ENCODE data around the gene CD2BP2. TPM values are rescaled to one million over a fixed set of nuclear protein-coding genes. Genes with fewer than 3 reads are reported as not detected.
"Not testable (repeated sequence)": the region's sequence is repeated elsewhere in the genome, so short reads cannot be mapped to it uniquely, and the experiment has no call there.

The CD2BP2 gene
- polyA plus RNA-seq, 1 of the 3 experiments (the other 2 are of a cell fraction): 80.8 TPM

DNA sequence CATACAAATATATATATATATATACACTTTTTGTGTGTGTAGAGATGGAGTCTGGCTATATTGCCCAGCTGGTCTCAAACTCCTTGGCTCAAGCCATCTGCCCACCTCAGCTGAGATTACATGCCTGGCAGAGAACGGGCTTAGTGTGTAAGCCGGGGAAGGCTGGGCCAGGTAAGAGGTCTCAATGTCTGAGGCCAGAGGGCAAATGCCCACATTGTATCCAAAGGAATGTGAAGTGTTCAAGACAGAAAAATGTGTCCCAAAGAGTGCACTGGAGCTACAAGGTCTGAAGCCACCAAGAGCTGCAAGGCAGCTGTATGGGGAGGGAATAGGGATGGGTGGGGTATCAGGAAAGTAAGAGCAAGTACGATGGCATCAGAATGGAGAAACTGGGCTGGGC, 8.8 kb downstream of the CD2BP2 start:
- POLR2A ChIA-PET: interaction anchor here (1.0 kb wide), 1 partner anchor 9 kb away, joined by 3 read pairs; the partner anchor contains the start of gene CD2BP2

DNA sequence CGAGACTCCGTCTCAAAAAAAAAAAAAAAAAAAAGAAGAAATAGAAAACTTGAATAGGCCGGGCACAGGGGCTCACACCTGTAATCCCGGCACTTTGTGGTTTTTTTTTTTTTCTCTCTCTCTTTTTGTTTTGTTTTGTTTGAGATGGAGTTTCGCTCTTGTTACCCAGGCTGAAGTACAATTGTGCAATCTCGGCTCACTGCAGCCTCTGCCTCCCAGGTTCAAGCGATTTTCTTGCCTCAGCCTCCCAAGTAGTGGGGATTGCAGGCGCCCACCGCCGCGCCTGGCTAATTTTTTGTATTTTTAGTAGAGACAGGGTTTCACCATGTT, 11.7 kb downstream of the CD2BP2 start:
- H3K9me2 ChIP-seq; H3K4me1 ChIP-seq (ENCODE audit: control insufficient read depth in 1 of 2, insufficient read depth in 2 of 2, low read depth in 1 of 2, low read length in 1 of 2); H3K4me2 ChIP-seq; H4K20me1 ChIP-seq (ENCODE audit: insufficient read depth); DNase-seq; H3K9ac ChIP-seq; H3K79me2 ChIP-seq (ENCODE audit: insufficient read depth); H2AFZ ChIP-seq (ENCODE audit: low read depth); H3K4me3 ChIP-seq (ENCODE audit: low read depth in 2 of 2, low read length in 1 of 2); POLR2A ChIA-PET; H3K27ac ChIP-seq (ENCODE audit: low read depth in 2 of 2, low read length in 1 of 2); CTCF ChIA-PET; H3K36me3 ChIP-seq (replicated peaks in 1 of 2; ENCODE audit: control insufficient read depth in 1 of 2, insufficient read depth in 2 of 2, low read length in 1 of 2); H3K27me3 ChIP-seq (ENCODE audit: insufficient read depth); H3K9me3 ChIP-seq; H3F3A ChIP-seq (replicated peaks; ENCODE audit: insufficient read depth): not testable (repeated sequence)
- WGBS (ENCODE audit: low lambda C conversion rate): 94% methylated on average over 11 of the region's 11 CpGs

More for the DNA sequence above, 8.8 kb downstream of the CD2BP2 start:
- peaks cover 3% of the 10 kb centered on the region; the same call in 1 of the 2 replicates for H4K20me1 ChIP-seq (ENCODE audit: insufficient read depth)
- H2AFZ ChIP-seq (ENCODE audit: low read depth): no peak overlapping the region
- no peaks in the 10 kb centered on the region for H3K27me3 ChIP-seq (ENCODE audit: insufficient read depth)
- no peaks in the 10 kb centered on the region for H3K9me3 ChIP-seq
- no peak overlapping the region for H3K27ac ChIP-seq (ENCODE audit: low read depth in 2 of 2, low read length in 1 of 2)
- no peak overlapping the region for H3K4me3 ChIP-seq (ENCODE audit: low read depth in 2 of 2, low read length in 1 of 2)
- H3K9me2 ChIP-seq: no peaks in the 10 kb centered on the region
- WGBS (ENCODE audit: low lambda C conversion rate): 89% methylated on average over 3 of the region's 3 CpGs
- peaks cover 9% of the 10 kb centered on the region for H3F3A ChIP-seq (replicated peaks; ENCODE audit: insufficient read depth)
- CTCF ChIA-PET: interaction anchor here (1.3 kb wide), 1 partner anchor 63 kb away, joined by 4 read pairs; no protein-coding TSS in a partner anchor
- no peak overlapping the region for H3K9ac ChIP-seq
- TF ChIP-seq POLR2AphosphoS5 (IDR thresholded peaks at IDR 0.05; ENCODE audit: low read depth, low read length) (no peak), MEF2A (IDR thresholded peaks at IDR 0.05; ENCODE audit: borderline replicate concordance, low read depth) (no peak), SIN3A (IDR thresholded peaks at IDR 0.05; ENCODE audit: borderline replicate concordance, low read depth, low read length) (no peak), GABPA (IDR thresholded peaks at IDR 0.05; ENCODE audit: low read depth) (no peak), EP300 (IDR thresholded peaks at IDR 0.05; ENCODE audit: borderline replicate concordance in 1 of 2, low read depth in 1 of 2, low read length in 1 of 2) (no peak), CHD2 (IDR thresholded peaks at IDR 0.05; ENCODE audit: low read length, partially characterized antibody) (no peak), SMC3 (IDR thresholded peaks at IDR 0.05; ENCODE audit: low read depth, low read length) (no peak), EZH2phosphoT487 (IDR thresholded peaks at IDR 0.05; ENCODE audit: borderline replicate concordance, low read depth) (no peak), JUND (IDR thresholded peaks at IDR 0.05) (no peak), TCF12 (IDR thresholded peaks at IDR 0.05) (no peak), FOXM1 (IDR thresholded peaks at IDR 0.05; ENCODE audit: low read depth) (no peak), RCOR1 (IDR thresholded peaks at IDR 0.05; ENCODE audit: low read length) (no peak), TAF1 (IDR thresholded peaks at IDR 0.05; ENCODE audit: borderline replicate concordance, low read depth, low read length) (no peak), TEAD4 (IDR thresholded peaks at IDR 0.05; ENCODE audit: borderline replicate concordance, insufficient read depth) (no peak), YY1 (IDR thresholded peaks at IDR 0.05; ENCODE audit: low read depth) (no peak), NRF1 (IDR thresholded peaks at IDR 0.05; ENCODE audit: low read depth, low read length) (no peak)
- TF ChIP-seq, protein P1, sequence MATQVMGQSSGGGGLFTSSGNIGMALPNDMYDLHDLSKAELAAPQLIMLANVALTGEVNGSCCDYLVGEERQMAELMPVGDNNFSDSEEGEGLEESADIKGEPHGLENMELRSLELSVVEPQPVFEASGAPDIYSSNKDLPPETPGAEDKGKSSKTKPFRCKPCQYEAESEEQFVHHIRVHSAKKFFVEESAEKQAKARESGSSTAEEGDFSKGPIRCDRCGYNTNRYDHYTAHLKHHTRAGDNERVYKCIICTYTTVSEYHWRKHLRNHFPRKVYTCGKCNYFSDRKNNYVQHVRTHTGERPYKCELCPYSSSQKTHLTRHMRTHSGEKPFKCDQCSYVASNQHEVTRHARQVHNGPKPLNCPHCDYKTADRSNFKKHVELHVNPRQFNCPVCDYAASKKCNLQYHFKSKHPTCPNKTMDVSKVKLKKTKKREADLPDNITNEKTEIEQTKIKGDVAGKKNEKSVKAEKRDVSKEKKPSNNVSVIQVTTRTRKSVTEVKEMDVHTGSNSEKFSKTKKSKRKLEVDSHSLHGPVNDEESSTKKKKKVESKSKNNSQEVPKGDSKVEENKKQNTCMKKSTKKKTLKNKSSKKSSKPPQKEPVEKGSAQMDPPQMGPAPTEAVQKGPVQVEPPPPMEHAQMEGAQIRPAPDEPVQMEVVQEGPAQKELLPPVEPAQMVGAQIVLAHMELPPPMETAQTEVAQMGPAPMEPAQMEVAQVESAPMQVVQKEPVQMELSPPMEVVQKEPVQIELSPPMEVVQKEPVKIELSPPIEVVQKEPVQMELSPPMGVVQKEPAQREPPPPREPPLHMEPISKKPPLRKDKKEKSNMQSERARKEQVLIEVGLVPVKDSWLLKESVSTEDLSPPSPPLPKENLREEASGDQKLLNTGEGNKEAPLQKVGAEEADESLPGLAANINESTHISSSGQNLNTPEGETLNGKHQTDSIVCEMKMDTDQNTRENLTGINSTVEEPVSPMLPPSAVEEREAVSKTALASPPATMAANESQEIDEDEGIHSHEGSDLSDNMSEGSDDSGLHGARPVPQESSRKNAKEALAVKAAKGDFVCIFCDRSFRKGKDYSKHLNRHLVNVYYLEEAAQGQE (IDR thresholded peaks at IDR 0.05; ENCODE audit: low read depth, low read length): no peak
- TF ChIP-seq, protein P2, sequence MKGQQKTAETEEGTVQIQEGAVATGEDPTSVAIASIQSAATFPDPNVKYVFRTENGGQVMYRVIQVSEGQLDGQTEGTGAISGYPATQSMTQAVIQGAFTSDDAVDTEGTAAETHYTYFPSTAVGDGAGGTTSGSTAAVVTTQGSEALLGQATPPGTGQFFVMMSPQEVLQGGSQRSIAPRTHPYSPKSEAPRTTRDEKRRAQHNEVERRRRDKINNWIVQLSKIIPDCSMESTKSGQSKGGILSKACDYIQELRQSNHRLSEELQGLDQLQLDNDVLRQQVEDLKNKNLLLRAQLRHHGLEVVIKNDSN (IDR thresholded peaks at IDR 0.05; ENCODE audit: borderline replicate concordance, low read depth): no peak
- TF ChIP-seq, protein P3, sequence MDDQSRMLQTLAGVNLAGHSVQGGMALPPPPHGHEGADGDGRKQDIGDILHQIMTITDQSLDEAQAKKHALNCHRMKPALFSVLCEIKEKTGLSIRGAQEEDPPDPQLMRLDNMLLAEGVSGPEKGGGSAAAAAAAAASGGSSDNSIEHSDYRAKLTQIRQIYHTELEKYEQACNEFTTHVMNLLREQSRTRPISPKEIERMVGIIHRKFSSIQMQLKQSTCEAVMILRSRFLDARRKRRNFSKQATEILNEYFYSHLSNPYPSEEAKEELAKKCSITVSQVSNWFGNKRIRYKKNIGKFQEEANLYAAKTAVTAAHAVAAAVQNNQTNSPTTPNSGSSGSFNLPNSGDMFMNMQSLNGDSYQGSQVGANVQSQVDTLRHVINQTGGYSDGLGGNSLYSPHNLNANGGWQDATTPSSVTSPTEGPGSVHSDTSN (IDR thresholded peaks at IDR 0.05): no peak
- TF ChIP-seq, protein P4, sequence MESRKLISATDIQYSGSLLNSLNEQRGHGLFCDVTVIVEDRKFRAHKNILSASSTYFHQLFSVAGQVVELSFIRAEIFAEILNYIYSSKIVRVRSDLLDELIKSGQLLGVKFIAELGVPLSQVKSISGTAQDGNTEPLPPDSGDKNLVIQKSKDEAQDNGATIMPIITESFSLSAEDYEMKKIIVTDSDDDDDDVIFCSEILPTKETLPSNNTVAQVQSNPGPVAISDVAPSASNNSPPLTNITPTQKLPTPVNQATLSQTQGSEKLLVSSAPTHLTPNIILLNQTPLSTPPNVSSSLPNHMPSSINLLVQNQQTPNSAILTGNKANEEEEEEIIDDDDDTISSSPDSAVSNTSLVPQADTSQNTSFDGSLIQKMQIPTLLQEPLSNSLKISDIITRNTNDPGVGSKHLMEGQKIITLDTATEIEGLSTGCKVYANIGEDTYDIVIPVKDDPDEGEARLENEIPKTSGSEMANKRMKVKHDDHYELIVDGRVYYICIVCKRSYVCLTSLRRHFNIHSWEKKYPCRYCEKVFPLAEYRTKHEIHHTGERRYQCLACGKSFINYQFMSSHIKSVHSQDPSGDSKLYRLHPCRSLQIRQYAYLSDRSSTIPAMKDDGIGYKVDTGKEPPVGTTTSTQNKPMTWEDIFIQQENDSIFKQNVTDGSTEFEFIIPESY (IDR thresholded peaks at IDR 0.05; ENCODE audit: borderline replicate concordance, low read depth): no peak
- H3K4me1 ChIP-seq (ENCODE audit: control insufficient read depth in 1 of 2, insufficient read depth in 2 of 2, low read depth in 1 of 2, low read length in 1 of 2): no peaks in the 10 kb centered on the region
- H3K4me2 ChIP-seq: no peak overlapping the region
- H3K79me2 ChIP-seq (ENCODE audit: insufficient read depth): no peaks in the 10 kb centered on the region
- peaks cover 6 to 11% of the 10 kb centered on the region in 2 experiments for H3K36me3 ChIP-seq (replicated peaks in 1 of 2; ENCODE audit: control insufficient read depth in 1 of 2, insufficient read depth in 2 of 2, low read length in 1 of 2)
- no peak for DNase-seq

Measured in SK-N-SH (cell line).